Loucy (cell line): ENCODE data around the gene DOK7.

ENCODE experiments used
- H2AFZ ChIP-seq: fragments of 200-600 bp; sonication (generic); 2 replicates; pipeline ENCODE4 v1.6.0; 2016; ENCODE audit warnings: antibody characterized with exemption, mild to moderate bottlenecking, low read length, moderate library complexity
- H3F3A ChIP-seq: fragments of 200-600 bp; 2 replicates; pipeline ENCODE4 v1.6.0; 2016; ENCODE audit warnings: antibody characterized with exemption, low read depth, mild to moderate bottlenecking
- H3K27me3 ChIP-seq: fragments of 200-600 bp; sonication (generic); 2 replicates; pipeline ENCODE4 v1.6.1; 2014; ENCODE audit warnings: low read length, mild to moderate bottlenecking; ENCODE audit not compliant: insufficient read depth, poor library complexity, severe bottlenecking
- H3K36me3 ChIP-seq: fragments of 200-600 bp; sonication (generic); 2 replicates; pipeline ENCODE4 v1.6.1; 2016; ENCODE audit warnings: low read length; ENCODE audit not compliant: insufficient read depth
- H3K4me1 ChIP-seq: fragments of 200-600 bp; sonication (generic); 2 replicates; pipeline ENCODE4 v1.5.1; 2014; ENCODE audit warnings: low read length, mild to moderate bottlenecking; ENCODE audit not compliant: insufficient read depth, poor library complexity, severe bottlenecking
- H3K4me2 ChIP-seq: fragments of 200-600 bp; sonication (generic); 2 replicates; pipeline ENCODE4 v1.6.0; 2014; ENCODE audit warnings: antibody characterized with exemption, low read length, low read depth, mild to moderate bottlenecking; ENCODE audit not compliant: poor library complexity, severe bottlenecking
- H3K4me3 ChIP-seq: fragments of 200-600 bp; sonication (generic); 2 replicates; pipeline ENCODE4 v1.5.1; 2014; ENCODE audit warnings: low read length, mild to moderate bottlenecking, mixed read lengths; ENCODE audit not compliant: poor library complexity, severe bottlenecking
- H3K79me2 ChIP-seq: fragments of 200-600 bp; sonication (generic); 2 replicates; pipeline ENCODE4 v1.6.1; 2014; ENCODE audit warnings: low read length; ENCODE audit not compliant: insufficient read depth
- H3K9ac ChIP-seq: fragments of 200-600 bp; sonication (generic); 2 replicates; pipeline ENCODE4 v1.6.0; 2014; ENCODE audit warnings: mild to moderate bottlenecking, low read depth, low read length, moderate library complexity; ENCODE audit not compliant: poor library complexity, severe bottlenecking
- H3K9me2 ChIP-seq: fragments of 200-600 bp; sonication (generic); replicated peaks from 2 replicates; pipeline ENCODE4 v1.6.1; 2016; ENCODE audit warnings: low read depth, low read length, mixed read lengths
- H3K9me3 ChIP-seq: fragments of 200-600 bp; sonication (generic); 2 replicates; pipeline ENCODE4 v1.6.1; 2014; ENCODE audit warnings: mild to moderate bottlenecking, antibody characterized with exemption, low read length, low read depth; ENCODE audit not compliant: insufficient read depth
- H4K20me1 ChIP-seq: fragments of 200-600 bp; sonication (generic); 2 replicates; pipeline ENCODE4 v1.6.0; 2014; ENCODE audit warnings: antibody characterized with exemption, low read length, mild to moderate bottlenecking; ENCODE audit not compliant: insufficient read depth, poor library complexity, severe bottlenecking
- EZH2phosphoT487 ChIP-seq: fragments of 200-600 bp; IDR thresholded peaks from 2 replicates; pipeline ENCODE4 v1.6.1; 2018; ENCODE audit warnings: antibody characterized with exemption, mild to moderate bottlenecking, moderate library complexity, borderline replicate concordance
- TF ChIP-seq, protein P1 (sequence below): fragments of 200-600 bp; sonication (generic); conservative IDR thresholded peaks from 2 replicates; pipeline ENCODE4 v1.5.1; 2014; ENCODE audit warnings: mild to moderate bottlenecking, antibody characterized with exemption, low read length

The DOK7 gene

DNA sequence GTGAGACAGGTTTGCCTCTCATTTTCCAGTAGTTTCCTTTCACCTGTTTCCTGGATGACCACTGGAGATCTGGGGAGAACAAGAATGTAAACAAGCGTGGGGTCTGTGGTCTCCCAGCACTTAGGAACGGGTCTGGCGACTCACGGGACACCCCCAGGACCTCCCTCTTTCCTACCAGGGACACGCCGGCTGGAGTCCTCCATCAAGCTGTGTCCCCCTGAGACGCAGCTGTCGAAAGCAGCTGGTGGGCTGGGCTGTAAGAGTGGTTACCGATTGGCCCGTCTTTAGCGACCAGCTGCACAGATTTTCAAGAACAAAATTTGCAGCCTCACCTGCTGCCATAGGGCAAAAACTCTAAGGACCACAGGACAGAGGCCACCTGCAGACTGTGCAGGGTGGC is 57.2 kb downstream of the DOK7 start:
- Histone ChIP-seq H4K20me1 (peaks cover 4% of the 10 kb centered on the region), H3K27me3 (no peaks in the 10 kb centered on the region), H3K4me3 (no peak overlapping the region), H3K9me2 (no peaks in the 10 kb centered on the region), H2AFZ (no peak overlapping the region), H3K4me2 (no peak overlapping the region), H3F3A (no peaks in the 10 kb centered on the region), H3K4me1 (no peaks in the 10 kb centered on the region), H3K9ac (no peak overlapping the region), H3K36me3 (peaks cover 93% of the 10 kb centered on the region; the same call in 1 of the 2 replicates), H3K79me2 (peaks cover 10% of the 10 kb centered on the region; the same call in 1 of the 2 replicates), H3K9me3 (no peaks in the 10 kb centered on the region)
- TF ChIP-seq, protein P1, sequence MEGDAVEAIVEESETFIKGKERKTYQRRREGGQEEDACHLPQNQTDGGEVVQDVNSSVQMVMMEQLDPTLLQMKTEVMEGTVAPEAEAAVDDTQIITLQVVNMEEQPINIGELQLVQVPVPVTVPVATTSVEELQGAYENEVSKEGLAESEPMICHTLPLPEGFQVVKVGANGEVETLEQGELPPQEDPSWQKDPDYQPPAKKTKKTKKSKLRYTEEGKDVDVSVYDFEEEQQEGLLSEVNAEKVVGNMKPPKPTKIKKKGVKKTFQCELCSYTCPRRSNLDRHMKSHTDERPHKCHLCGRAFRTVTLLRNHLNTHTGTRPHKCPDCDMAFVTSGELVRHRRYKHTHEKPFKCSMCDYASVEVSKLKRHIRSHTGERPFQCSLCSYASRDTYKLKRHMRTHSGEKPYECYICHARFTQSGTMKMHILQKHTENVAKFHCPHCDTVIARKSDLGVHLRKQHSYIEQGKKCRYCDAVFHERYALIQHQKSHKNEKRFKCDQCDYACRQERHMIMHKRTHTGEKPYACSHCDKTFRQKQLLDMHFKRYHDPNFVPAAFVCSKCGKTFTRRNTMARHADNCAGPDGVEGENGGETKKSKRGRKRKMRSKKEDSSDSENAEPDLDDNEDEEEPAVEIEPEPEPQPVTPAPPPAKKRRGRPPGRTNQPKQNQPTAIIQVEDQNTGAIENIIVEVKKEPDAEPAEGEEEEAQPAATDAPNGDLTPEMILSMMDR, result no peak
- no peak for TF ChIP-seq EZH2phosphoT487

DNA sequence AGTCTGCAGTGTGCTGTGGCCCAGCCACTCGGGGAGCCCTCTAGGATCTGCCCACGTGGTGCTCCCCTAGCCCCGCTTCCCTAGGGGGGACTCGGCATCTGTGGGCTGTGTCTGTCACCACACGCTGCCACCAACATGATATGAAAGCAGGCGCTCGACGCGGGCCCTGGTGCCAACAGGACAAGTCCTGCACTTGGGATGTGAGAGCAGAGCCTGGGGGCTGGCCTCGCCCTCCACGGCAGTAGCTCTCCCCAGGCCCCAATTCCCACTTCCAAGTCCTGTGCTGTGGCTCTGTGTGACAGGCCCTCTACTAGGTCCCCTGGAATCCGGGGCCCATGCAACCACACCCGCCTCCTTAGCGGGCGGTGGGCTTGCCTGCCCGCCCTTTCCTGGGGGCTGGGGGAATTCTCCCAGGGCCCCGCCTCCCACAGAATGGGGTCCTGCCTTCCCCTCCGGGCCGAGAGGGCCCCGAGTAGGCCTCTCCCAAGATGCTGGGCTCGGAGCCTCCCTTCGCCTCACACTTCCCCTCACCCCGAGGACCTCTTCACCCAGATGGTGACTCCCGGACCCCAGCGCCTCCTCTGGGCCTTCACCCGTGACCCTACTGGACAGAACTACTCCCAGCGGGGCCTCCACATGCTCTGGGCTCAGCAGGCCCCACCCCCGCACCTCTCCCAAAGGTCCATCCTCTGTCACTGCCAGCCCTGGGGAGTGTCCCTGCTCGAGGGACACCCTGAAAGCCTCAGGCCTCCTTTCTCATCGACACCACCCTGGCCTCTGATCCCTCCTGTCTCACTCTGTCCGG is 57.9 kb downstream of the DOK7 start:
- peaks cover 17% of the 10 kb centered on the region; the same call in 1 of the 2 replicates for H3K79me2 ChIP-seq
- no peak overlapping the region for H2AFZ ChIP-seq
- no peak overlapping the region for H3K4me2 ChIP-seq
- H3K4me3 ChIP-seq, result no peak overlapping the region
- H3K36me3 ChIP-seq, result peaks cover 88% of the 10 kb centered on the region; the same call in 1 of the 2 replicates
- no peak for TF ChIP-seq EZH2phosphoT487
- TF ChIP-seq, protein P1, result no peak
- no peaks in the 10 kb centered on the region for H3K4me1 ChIP-seq
- H3K9me3 ChIP-seq, result no peaks in the 10 kb centered on the region
- H3F3A ChIP-seq, result no peaks in the 10 kb centered on the region
- H3K9me2 ChIP-seq, result no peaks in the 10 kb centered on the region
- H3K9ac ChIP-seq, result no peak overlapping the region
- H3K27me3 ChIP-seq, result no peaks in the 10 kb centered on the region
- H4K20me1 ChIP-seq, result peaks cover 8% of the 10 kb centered on the region

DNA sequence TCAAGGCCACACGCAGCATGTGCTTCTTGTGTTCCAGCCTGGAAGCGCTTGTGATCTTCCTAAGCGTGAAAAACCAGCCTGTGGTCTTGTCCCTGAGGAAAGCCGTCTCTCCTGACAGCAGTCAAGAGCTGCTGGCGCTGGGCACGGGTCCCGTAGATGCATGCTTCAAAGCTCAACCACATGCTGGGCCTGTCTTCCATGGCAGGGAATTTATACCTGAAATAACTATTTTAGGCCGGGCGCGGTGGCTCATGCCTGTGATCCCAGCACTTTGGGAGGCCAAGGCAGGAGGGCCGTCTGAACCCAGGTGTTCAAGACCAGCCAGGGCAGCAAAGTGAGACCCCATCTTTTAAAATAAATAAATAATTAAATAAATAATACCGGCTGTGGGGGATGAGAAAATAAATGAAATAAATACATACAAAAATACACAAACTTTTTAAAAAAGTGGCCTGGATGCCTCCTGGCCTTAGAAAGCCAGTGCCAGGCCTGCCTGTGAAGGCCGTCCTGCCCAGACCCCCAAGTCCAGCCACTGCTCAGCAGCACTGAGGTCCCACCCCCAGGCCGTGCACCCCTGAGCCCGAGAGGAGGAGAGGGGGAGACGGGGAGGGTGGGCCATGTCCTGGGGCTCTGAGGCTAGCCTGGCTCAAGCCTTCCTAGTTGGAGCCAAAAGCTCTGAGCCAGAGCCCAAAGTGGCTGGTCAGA is 58.7 kb downstream of the DOK7 start:
- Histone ChIP-seq H4K20me1 (peaks cover 14% of the 10 kb centered on the region), H3K9me3 (no peaks in the 10 kb centered on the region), H3K4me2 (no peak overlapping the region), H3K4me1 (peaks cover 5% of the 10 kb centered on the region), H3K9ac (no peak overlapping the region), H3K79me2 (peaks cover 25% of the 10 kb centered on the region), H3K36me3 (peaks cover 80% of the 10 kb centered on the region; the same call in 1 of the 2 replicates), H3K9me2 (no peaks in the 10 kb centered on the region), H3K27me3 (no peaks in the 10 kb centered on the region), H2AFZ (no peak overlapping the region), H3K4me3 (no peak overlapping the region), H3F3A (no peaks in the 10 kb centered on the region)
- TF ChIP-seq, protein P1, result no peak
